ENCODE measurements around the gene VAV2. TPM values are rescaled to one million over a fixed set of nuclear protein-coding genes. Genes with fewer than 3 reads are reported as not detected.

The VAV2 gene
- total and polyA plus RNA-seq, 2 of the 4 experiments (the other 2 are of a cell fraction): 10.8 to 13.4 TPM

DNA sequence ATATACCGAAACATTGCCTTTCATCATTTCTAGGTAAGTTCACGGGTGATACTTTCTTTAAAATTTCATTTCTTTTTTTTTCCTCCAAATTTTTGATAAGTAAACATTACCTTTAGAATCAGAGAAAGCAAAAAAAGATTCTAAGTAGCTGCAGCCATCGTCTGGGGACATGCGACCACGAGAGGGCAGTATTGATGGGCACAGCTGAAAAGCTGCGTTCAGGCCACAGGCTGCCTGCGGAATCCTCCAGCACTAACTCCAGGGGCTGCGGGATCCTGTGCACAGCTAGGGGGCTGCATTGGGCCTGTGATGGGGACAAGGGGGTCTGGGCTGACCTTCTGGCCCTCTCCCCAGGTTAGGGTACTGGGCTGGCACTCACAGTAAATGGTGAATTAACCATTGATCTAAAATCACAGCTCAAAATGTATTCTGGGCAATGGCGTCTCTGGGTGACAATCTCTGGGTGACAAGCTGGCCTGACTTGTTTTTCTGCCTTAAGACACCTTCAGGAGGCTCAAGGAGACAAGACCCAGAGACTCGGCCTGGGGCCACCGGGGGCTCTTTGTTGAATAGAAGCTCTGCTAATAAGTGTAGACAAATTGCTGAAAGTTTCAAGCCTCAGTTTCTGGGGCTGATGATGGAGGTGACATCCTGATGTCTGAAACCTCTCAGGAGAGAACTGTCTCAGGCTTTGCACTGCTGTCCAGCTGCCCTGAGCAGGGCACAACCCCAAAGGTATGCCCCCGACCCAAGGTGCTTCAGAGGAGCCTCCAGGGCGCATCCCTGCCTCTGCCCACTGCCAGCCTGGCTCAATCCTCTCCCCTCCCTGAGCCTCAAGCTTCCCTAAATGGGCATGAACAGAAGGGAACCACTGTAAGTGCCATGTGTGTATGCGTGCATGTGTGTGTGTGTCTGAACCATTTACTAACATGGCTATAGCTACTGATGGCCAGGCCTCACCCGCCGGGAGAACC, 209.7 kb downstream of the VAV2 start:
- Histone ChIP-seq H3K36me3 (ENCODE audit: control insufficient read depth, insufficient read depth, low read length) (peaks cover 39% of the 10 kb centered on the region), H2BK15ac (ENCODE audit: low read depth, low read length) (no peak overlapping the region), H3K9ac (ENCODE audit: low read depth, low read length) (no peak overlapping the region), H2BK5ac (ENCODE audit: low read depth, low read length, poor library complexity, severe bottlenecking) (no peak overlapping the region), H2AK9ac (replicated peaks; ENCODE audit: low read depth, low read length, poor library complexity) (no peak overlapping the region), H3K4ac (ENCODE audit: low read depth, low read length) (no peak overlapping the region), H3K9me3 (ENCODE audit: control insufficient read depth, insufficient read depth, low read length) (no peaks in the 10 kb centered on the region), H3K4me3 (ENCODE audit: insufficient read depth, low read depth, low read length) (no peak overlapping the region), H4K5ac (ENCODE audit: low read depth, low read length) (no peak overlapping the region), H3K56ac (ENCODE audit: extremely low read depth, insufficient read depth, low read length) (no peak overlapping the region), H2BK20ac (ENCODE audit: low read depth, low read length) (no peak overlapping the region), H3K18ac (ENCODE audit: low read depth, low read length) (no peak overlapping the region), H2AFZ (replicated peaks; ENCODE audit: low read length, poor library complexity) (no peak overlapping the region), H4K91ac (ENCODE audit: insufficient read depth, low read depth, low read length) (no peak overlapping the region), H2AK5ac (ENCODE audit: low read depth, low read length) (no peak overlapping the region), H3K14ac (replicated peaks; ENCODE audit: low read depth, low read length) (no peak overlapping the region), H4K8ac (ENCODE audit: low read depth in 2 of 2, low read length in 2 of 2) (no peak overlapping the region), H2BK120ac (ENCODE audit: low read depth, low read length) (no peak overlapping the region), H3K4me1 (ENCODE audit: control insufficient read depth, insufficient read depth, low read length) (no peaks in the 10 kb centered on the region), H3K9me1 (ENCODE audit: insufficient read depth, low read length) (0 out of 2 replicates have a peak, but pooled peaks cover 3% of the 10 kb centered on the region), H3K27ac (ENCODE audit: insufficient read depth, low read length) (no peak overlapping the region), H3K27me3 (ENCODE audit: control insufficient read depth, insufficient read depth, low read length) (no peaks in the 10 kb centered on the region), H4K20me1 (ENCODE audit: insufficient read depth, low read length) (no peaks in the 10 kb centered on the region), H3K23ac (ENCODE audit: low read depth, low read length) (no peak overlapping the region), H3K4me2 (ENCODE audit: low read depth, low read length) (no peak overlapping the region), H3K79me1 (ENCODE audit: low read depth in 1 of 2, low read length in 2 of 2) (peaks cover 0 to 6% of the 10 kb centered on the region in 2 experiments; a peak in 1 of 4 replicates)
- ChIA-PET POLR2A (ENCODE audit: unreplicated experiment) (interaction anchor here (1.1 kb wide), 1 partner anchor 211 kb away, joined by 3 read pairs; no protein-coding TSS in a partner anchor), CTCF (interaction anchor here (0.6 to 3.2 kb wide), 13 partner anchors 9 to 660 kb away, joined by 3 to 24 read pairs (median 3); no protein-coding TSS in a partner anchor)
- TF ChIP-seq FOS (IDR thresholded peaks at IDR 0.05; ENCODE audit: low read depth, low read length): no peak
- TF ChIP-seq, protein P1, sequence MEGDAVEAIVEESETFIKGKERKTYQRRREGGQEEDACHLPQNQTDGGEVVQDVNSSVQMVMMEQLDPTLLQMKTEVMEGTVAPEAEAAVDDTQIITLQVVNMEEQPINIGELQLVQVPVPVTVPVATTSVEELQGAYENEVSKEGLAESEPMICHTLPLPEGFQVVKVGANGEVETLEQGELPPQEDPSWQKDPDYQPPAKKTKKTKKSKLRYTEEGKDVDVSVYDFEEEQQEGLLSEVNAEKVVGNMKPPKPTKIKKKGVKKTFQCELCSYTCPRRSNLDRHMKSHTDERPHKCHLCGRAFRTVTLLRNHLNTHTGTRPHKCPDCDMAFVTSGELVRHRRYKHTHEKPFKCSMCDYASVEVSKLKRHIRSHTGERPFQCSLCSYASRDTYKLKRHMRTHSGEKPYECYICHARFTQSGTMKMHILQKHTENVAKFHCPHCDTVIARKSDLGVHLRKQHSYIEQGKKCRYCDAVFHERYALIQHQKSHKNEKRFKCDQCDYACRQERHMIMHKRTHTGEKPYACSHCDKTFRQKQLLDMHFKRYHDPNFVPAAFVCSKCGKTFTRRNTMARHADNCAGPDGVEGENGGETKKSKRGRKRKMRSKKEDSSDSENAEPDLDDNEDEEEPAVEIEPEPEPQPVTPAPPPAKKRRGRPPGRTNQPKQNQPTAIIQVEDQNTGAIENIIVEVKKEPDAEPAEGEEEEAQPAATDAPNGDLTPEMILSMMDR (conservative IDR thresholded peaks at IDR 0.05; ENCODE audit: low read depth, low read length): peak; percentile 84
- peak; percentile 72 for TF ChIP-seq RAD21 (IDR thresholded peaks at IDR 0.05; ENCODE audit: low read length)
- no peak for TF ChIP-seq MAZ (IDR thresholded peaks at IDR 0.05; ENCODE audit: borderline replicate concordance, low read depth, low read length)
- TF ChIP-seq, protein P2, sequence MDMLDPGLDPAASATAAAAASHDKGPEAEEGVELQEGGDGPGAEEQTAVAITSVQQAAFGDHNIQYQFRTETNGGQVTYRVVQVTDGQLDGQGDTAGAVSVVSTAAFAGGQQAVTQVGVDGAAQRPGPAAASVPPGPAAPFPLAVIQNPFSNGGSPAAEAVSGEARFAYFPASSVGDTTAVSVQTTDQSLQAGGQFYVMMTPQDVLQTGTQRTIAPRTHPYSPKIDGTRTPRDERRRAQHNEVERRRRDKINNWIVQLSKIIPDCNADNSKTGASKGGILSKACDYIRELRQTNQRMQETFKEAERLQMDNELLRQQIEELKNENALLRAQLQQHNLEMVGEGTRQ (IDR thresholded peaks at IDR 0.05; ENCODE audit: low read depth, low read length): no peak
- TF ChIP-seq POLR2A (IDR thresholded peaks at IDR 0.05; ENCODE audit: low read depth, low read length): no peak
- TF ChIP-seq SMC3 (IDR thresholded peaks at IDR 0.05; ENCODE audit: low read depth, low read length): peak; percentile 79
- in situ Hi-C loops (cut with MboI; ENCODE audit: low sequenced_read_pairs) (loop anchor here (25.0 kb wide), 1 partner anchor 355 kb away; the partner anchor contains the start of gene WDR5), dilution Hi-C loops (cut with HindIII; ENCODE audit: low sequenced_read_pairs, unreplicated experiment) (loop anchor here (25.0 kb wide), 1 partner anchor 230 kb away; no protein-coding TSS in a partner anchor), intact Hi-C loops (cut with micrococcal nuclease) (loop anchor here (1.0 kb wide), 1 partner anchor 212 kb away; no protein-coding TSS in a partner anchor)
- 86% methylated on average over 1 of the region's 16 CpGs; no CpG with 5 or more reads in 1 of the 2 experiments for WGBS, 2 experiments (ENCODE audit: extremely low coverage in 2 of 2, insufficient read length in 1 of 2)
- ATAC-seq (ENCODE audit: low read depth) (peak; percentile 96), DNase-seq (peak; percentile 62)
- TSS peak; percentile 46 for BruUV-seq (replicated peaks)
